ENCODE measurements around the gene POLR2H.

DNA sequence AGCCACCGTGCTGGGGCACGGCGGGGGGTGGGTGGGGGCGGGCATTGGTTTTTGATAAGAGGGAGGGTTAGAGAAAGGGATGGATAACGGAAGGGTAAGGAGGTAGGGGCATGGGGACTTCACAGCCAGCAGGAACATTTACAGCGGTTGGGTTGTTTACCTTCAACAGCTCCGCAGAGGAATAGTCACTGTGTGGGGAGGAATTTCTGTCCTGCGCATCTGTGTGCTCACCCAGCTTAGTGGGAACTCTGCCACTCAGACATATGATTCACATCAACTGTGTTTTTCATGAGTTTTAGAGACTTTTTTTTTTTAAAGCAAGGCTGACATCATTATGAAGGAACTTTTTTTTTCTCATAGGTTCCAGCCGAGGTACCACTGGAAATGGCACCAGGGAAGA lies 37.9 kb downstream of the POLR2H start:
- TF ChIP-seq, protein P1, sequence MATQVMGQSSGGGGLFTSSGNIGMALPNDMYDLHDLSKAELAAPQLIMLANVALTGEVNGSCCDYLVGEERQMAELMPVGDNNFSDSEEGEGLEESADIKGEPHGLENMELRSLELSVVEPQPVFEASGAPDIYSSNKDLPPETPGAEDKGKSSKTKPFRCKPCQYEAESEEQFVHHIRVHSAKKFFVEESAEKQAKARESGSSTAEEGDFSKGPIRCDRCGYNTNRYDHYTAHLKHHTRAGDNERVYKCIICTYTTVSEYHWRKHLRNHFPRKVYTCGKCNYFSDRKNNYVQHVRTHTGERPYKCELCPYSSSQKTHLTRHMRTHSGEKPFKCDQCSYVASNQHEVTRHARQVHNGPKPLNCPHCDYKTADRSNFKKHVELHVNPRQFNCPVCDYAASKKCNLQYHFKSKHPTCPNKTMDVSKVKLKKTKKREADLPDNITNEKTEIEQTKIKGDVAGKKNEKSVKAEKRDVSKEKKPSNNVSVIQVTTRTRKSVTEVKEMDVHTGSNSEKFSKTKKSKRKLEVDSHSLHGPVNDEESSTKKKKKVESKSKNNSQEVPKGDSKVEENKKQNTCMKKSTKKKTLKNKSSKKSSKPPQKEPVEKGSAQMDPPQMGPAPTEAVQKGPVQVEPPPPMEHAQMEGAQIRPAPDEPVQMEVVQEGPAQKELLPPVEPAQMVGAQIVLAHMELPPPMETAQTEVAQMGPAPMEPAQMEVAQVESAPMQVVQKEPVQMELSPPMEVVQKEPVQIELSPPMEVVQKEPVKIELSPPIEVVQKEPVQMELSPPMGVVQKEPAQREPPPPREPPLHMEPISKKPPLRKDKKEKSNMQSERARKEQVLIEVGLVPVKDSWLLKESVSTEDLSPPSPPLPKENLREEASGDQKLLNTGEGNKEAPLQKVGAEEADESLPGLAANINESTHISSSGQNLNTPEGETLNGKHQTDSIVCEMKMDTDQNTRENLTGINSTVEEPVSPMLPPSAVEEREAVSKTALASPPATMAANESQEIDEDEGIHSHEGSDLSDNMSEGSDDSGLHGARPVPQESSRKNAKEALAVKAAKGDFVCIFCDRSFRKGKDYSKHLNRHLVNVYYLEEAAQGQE (IDR thresholded peaks at IDR 0.05; ENCODE audit: low read depth, low read length) = no peak
- TF ChIP-seq CREB1 (IDR thresholded peaks at IDR 0.05; ENCODE audit: low read depth) (no peak), SMC3 (IDR thresholded peaks at IDR 0.05; ENCODE audit: borderline replicate concordance, low read length) (no peak), ZSCAN29 (IDR thresholded peaks at IDR 0.05) (no peak), RAD21 (IDR thresholded peaks at IDR 0.05; ENCODE audit: insufficient read depth, low read depth, low read length) (no peak), EP300 (IDR thresholded peaks at IDR 0.05; ENCODE audit: borderline replicate concordance in 1 of 2, control insufficient read depth in 1 of 2, low read depth in 2 of 2, low read length in 2 of 2) (no peak), ZNF24 (IDR thresholded peaks at IDR 0.05) (no peak), BCL3 (IDR thresholded peaks at IDR 0.05; ENCODE audit: borderline replicate concordance, insufficient read depth, low read depth, low read length, poor library complexity, severe bottlenecking) (no peak), KLF5 (IDR thresholded peaks at IDR 0.05; ENCODE audit: partially characterized antibody) (no peak)
- TF ChIP-seq, protein P2, sequence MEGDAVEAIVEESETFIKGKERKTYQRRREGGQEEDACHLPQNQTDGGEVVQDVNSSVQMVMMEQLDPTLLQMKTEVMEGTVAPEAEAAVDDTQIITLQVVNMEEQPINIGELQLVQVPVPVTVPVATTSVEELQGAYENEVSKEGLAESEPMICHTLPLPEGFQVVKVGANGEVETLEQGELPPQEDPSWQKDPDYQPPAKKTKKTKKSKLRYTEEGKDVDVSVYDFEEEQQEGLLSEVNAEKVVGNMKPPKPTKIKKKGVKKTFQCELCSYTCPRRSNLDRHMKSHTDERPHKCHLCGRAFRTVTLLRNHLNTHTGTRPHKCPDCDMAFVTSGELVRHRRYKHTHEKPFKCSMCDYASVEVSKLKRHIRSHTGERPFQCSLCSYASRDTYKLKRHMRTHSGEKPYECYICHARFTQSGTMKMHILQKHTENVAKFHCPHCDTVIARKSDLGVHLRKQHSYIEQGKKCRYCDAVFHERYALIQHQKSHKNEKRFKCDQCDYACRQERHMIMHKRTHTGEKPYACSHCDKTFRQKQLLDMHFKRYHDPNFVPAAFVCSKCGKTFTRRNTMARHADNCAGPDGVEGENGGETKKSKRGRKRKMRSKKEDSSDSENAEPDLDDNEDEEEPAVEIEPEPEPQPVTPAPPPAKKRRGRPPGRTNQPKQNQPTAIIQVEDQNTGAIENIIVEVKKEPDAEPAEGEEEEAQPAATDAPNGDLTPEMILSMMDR (IDR thresholded peaks at IDR 0.05 in 2 of 3, conservative IDR thresholded peaks at IDR 0.05 in 1 of 3; ENCODE audit: control insufficient read depth in 2 of 3, extremely low read depth in 1 of 3, insufficient read depth in 1 of 3, low read depth in 3 of 3, low read length in 3 of 3) = no peak

Data from GM12878 (cell line).